Loucy (cell line): Measurements from ENCODE around the gene ARHGAP25.
"Not testable (repeated sequence)": the region's sequence is repeated elsewhere in the genome, so short reads cannot be mapped to it uniquely, and the experiment has no call there.

Experiments
- H2AFZ ChIP-seq: fragments of 200-600 bp; sonication (generic); 2 replicates; pipeline ENCODE4 v1.6.0; 2016; ENCODE audit warnings: antibody characterized with exemption, mild to moderate bottlenecking, low read length, moderate library complexity
- H3F3A ChIP-seq: fragments of 200-600 bp; 2 replicates; pipeline ENCODE4 v1.6.0; 2016; ENCODE audit warnings: antibody characterized with exemption, low read depth, mild to moderate bottlenecking
- H3K27me3 ChIP-seq: fragments of 200-600 bp; sonication (generic); 2 replicates; pipeline ENCODE4 v1.6.1; 2014; ENCODE audit warnings: low read length, mild to moderate bottlenecking; ENCODE audit not compliant: insufficient read depth, poor library complexity, severe bottlenecking
- H3K36me3 ChIP-seq: fragments of 200-600 bp; sonication (generic); 2 replicates; pipeline ENCODE4 v1.6.1; 2016; ENCODE audit warnings: low read length; ENCODE audit not compliant: insufficient read depth
- H3K4me1 ChIP-seq: fragments of 200-600 bp; sonication (generic); 2 replicates; pipeline ENCODE4 v1.5.1; 2014; ENCODE audit warnings: low read length, mild to moderate bottlenecking; ENCODE audit not compliant: insufficient read depth, poor library complexity, severe bottlenecking
- H3K4me2 ChIP-seq: fragments of 200-600 bp; sonication (generic); 2 replicates; pipeline ENCODE4 v1.6.0; 2014; ENCODE audit warnings: antibody characterized with exemption, low read length, low read depth, mild to moderate bottlenecking; ENCODE audit not compliant: poor library complexity, severe bottlenecking
- H3K4me3 ChIP-seq: fragments of 200-600 bp; sonication (generic); 2 replicates; pipeline ENCODE4 v1.5.1; 2014; ENCODE audit warnings: low read length, mild to moderate bottlenecking, mixed read lengths; ENCODE audit not compliant: poor library complexity, severe bottlenecking
- H3K79me2 ChIP-seq: fragments of 200-600 bp; sonication (generic); 2 replicates; pipeline ENCODE4 v1.6.1; 2014; ENCODE audit warnings: low read length; ENCODE audit not compliant: insufficient read depth
- H3K9ac ChIP-seq: fragments of 200-600 bp; sonication (generic); 2 replicates; pipeline ENCODE4 v1.6.0; 2014; ENCODE audit warnings: mild to moderate bottlenecking, low read depth, low read length, moderate library complexity; ENCODE audit not compliant: poor library complexity, severe bottlenecking
- H3K9me2 ChIP-seq: fragments of 200-600 bp; sonication (generic); replicated peaks from 2 replicates; pipeline ENCODE4 v1.6.1; 2016; ENCODE audit warnings: low read depth, low read length, mixed read lengths
- H3K9me3 ChIP-seq: fragments of 200-600 bp; sonication (generic); 2 replicates; pipeline ENCODE4 v1.6.1; 2014; ENCODE audit warnings: mild to moderate bottlenecking, antibody characterized with exemption, low read length, low read depth; ENCODE audit not compliant: insufficient read depth
- H4K20me1 ChIP-seq: fragments of 200-600 bp; sonication (generic); 2 replicates; pipeline ENCODE4 v1.6.0; 2014; ENCODE audit warnings: antibody characterized with exemption, low read length, mild to moderate bottlenecking; ENCODE audit not compliant: insufficient read depth, poor library complexity, severe bottlenecking
- CTCF ChIP-seq: fragments of 200-600 bp; sonication (generic); conservative IDR thresholded peaks from 2 replicates; pipeline ENCODE4 v1.5.1; 2014; ENCODE audit warnings: mild to moderate bottlenecking, antibody characterized with exemption, low read length
- EZH2phosphoT487 ChIP-seq: fragments of 200-600 bp; IDR thresholded peaks from 2 replicates; pipeline ENCODE4 v1.6.1; 2018; ENCODE audit warnings: antibody characterized with exemption, mild to moderate bottlenecking, moderate library complexity, borderline replicate concordance

ARHGAP25 gene

GRCh38 chr2:68800027-68800401 lies 65.4 kb downstream of the ARHGAP25 start:
- Histone ChIP-seq H3F3A (no peaks in the 10 kb centered on the region), H3K9me3 (no peaks in the 10 kb centered on the region), H3K27me3 (no peaks in the 10 kb centered on the region), H2AFZ (no peak overlapping the region), H3K4me1 (peaks cover 10% of the 10 kb centered on the region), H3K9me2 (no peaks in the 10 kb centered on the region), H3K4me2 (no peak overlapping the region), H3K79me2 (no peaks in the 10 kb centered on the region), H4K20me1 (no peaks in the 10 kb centered on the region), H3K9ac (no peak overlapping the region), H3K4me3 (no peak overlapping the region), H3K36me3 (peaks cover 41% of the 10 kb centered on the region; the same call in 1 of the 2 replicates)
- TF ChIP-seq EZH2phosphoT487 (no peak), CTCF (no peak)

GRCh38 chr2:68800517-68800916 lies 65.9 kb downstream of the ARHGAP25 start:
- peaks cover 46% of the 10 kb centered on the region; the same call in 1 of the 2 replicates for H3K36me3 ChIP-seq
- H3K9me2 ChIP-seq: no peaks in the 10 kb centered on the region
- peaks cover 10% of the 10 kb centered on the region for H3K4me1 ChIP-seq
- no peak overlapping the region for H2AFZ ChIP-seq
- H3K9ac ChIP-seq: no peak overlapping the region
- H4K20me1 ChIP-seq: no peaks in the 10 kb centered on the region
- H3F3A ChIP-seq: no peaks in the 10 kb centered on the region
- no peaks in the 10 kb centered on the region for H3K79me2 ChIP-seq
- no peak overlapping the region for H3K4me2 ChIP-seq
- no peak overlapping the region for H3K4me3 ChIP-seq
- no peaks in the 10 kb centered on the region for H3K27me3 ChIP-seq
- H3K9me3 ChIP-seq: no peaks in the 10 kb centered on the region
- TF ChIP-seq EZH2phosphoT487 (no peak), CTCF (no peak)

- not testable (repeated sequence) for H3K79me2 ChIP-seq, H3K4me2 ChIP-seq, H3F3A ChIP-seq, H3K4me1 ChIP-seq, H3K9ac ChIP-seq, H3K9me2 ChIP-seq, H3K9me3 ChIP-seq, H4K20me1 ChIP-seq, H3K27me3 ChIP-seq, H3K4me3 ChIP-seq, H2AFZ ChIP-seq
- peaks cover 57% of the 10 kb centered on the region; the same call in 1 of the 2 replicates for H3K36me3 ChIP-seq
These were observed 67.5 kb downstream of the ARHGAP25 start for GRCh38 chr2:68802161-68802560.

- Histone ChIP-seq H2AFZ (no peak overlapping the region), H3K79me2 (no peaks in the 10 kb centered on the region), H3K27me3 (no peaks in the 10 kb centered on the region), H3K4me3 (no peak overlapping the region), H3K4me1 (peaks cover 18% of the 10 kb centered on the region), H3F3A (no peaks in the 10 kb centered on the region), H3K9me2 (no peaks in the 10 kb centered on the region), H3K9ac (no peak overlapping the region), H3K4me2 (no peak overlapping the region), H3K36me3 (peaks cover 66% of the 10 kb centered on the region; the same call in 1 of the 2 replicates), H4K20me1 (no peaks in the 10 kb centered on the region), H3K9me3 (no peaks in the 10 kb centered on the region)
- no peak for TF ChIP-seq CTCF
- TF ChIP-seq EZH2phosphoT487: no peak
These were observed 70.4 kb downstream of the ARHGAP25 start for GRCh38 chr2:68805025-68805424.
